Measurements from ENCODE around the gene RPL21.
"Not testable (repeated sequence)": the region's sequence is repeated elsewhere in the genome, so short reads cannot be mapped to it uniquely, and the experiment has no call there.

Gene RPL21

DNA sequence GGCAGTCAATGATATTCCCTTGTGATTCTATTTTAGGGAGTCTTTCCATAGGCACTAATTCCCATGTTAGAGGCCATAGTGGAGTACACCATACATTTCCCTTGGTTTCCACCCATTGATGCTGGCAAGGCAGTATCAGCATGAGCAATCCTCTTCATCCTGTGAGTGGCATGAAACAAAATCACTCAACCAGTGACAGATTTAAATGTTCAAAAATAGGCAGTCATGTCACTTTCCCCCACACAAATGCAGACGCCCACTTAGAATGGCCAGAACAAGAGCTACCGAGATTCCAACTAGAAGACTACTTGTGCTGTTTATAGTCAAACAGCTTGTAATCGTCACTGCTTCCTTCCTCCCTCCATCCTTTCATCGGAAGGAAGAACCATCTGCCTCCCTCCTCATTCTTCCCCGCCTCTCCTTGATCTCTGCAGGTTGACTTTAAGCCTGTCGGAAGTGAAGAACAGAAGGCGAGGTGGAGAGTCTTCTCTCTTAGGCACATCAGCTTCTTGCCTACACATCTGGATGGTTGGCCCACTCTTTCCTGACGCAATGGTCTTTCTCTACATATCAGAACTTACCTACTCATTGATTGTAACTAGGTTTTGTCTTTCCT lies 41.8 kb downstream of the RPL21 start:
- DNase-seq, result no peak

- DNase-seq, result no peak
Observed at GRCh38 chr13:27293873-27294515, 42.6 kb downstream of the RPL21 start.

DNA sequence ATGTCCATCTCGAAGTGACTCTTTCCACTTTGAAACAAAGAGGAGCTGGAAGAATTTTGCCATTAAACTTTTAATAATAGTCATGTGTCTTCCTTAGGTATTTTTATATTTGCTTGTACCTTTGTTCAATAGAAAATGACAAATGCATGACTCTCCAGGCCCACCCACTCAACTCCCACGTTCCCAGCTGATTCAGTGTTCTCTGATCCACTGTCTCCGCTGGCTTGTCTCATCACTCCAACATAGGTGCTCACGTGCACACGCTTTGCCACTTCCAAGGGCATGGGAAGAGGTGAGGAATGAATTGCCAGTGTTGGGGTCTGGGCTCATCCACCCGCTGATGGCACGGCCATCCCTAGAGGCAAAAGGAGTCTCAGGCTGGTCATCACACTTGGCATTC lies 43.7 kb downstream of the RPL21 start:
- no peak for DNase-seq

DNA sequence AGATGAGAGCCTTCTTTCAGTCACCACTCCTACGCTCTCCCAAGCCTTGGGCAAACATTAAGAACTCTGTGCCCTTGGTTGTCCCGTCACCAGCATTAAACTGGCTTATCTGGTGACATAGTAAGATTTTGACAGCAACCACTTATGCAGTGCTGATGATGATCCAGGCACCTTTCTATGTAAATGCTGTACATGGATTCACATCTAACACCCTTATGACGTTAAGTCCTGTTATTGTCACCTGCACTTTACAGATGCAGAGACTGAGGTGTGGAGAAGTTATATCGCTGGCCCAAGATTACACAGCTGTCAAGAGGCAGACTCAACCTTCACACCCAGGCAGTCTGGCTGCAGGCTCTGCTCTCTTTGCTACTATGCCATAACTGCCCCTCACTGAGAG lies 44.3 kb downstream of the RPL21 start:
- DNase-seq, result no peak

GRCh38 chr13:27296496-27296895 lies 45.1 kb downstream of the RPL21 start:
- no peak for DNase-seq

DNA sequence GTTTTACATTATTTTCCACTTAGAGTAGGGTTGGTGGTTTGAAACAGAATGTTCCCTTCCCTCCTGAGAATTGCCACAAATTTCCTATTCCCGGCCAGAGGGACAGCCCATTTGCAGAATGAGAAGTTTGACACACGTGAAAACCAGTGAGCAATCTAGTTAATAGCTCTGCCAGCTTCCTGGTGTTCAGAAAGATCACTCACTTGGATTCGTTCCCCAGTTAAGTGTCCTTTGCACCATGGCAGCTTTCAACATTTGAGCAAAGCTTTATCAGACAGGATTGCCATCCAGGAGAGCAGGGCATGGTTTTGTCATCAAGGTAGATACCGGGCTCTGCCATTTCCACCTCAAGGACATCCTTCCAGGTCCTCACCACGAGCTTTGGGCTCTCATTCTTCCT lies 47.5 kb downstream of the RPL21 start:
- no peak for DNase-seq

- not testable (repeated sequence) for DNase-seq
Observed at GRCh38 chr13:27300406-27300805, 49.0 kb downstream of the RPL21 start.

- DNase-seq, result no peak
Observed at GRCh38 chr13:27300941-27301586, 49.7 kb downstream of the RPL21 start.

- no peak for DNase-seq
Observed at GRCh38 chr13:27302643-27303262, 51.4 kb downstream of the RPL21 start.

DNA sequence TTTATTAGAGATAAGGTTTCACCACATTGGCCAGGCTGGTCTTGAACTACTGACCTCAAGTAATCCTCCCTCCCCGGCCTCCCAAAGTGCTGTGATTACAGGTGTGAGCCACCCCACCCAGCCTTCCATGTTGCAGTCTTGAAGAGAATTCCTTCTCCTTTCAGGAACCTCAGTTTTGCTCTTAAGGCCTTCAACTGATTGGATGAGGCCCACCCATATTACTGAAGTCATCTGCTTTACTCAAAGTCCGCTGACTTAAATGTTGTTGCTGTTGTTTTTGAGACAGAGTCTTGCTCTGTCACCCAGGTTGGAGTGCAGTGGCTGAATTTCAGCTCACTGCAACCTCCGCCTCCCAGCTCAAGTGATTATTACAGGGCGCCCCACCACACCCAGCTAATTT lies 52.7 kb downstream of the RPL21 start:
- no peak for DNase-seq

DNA sequence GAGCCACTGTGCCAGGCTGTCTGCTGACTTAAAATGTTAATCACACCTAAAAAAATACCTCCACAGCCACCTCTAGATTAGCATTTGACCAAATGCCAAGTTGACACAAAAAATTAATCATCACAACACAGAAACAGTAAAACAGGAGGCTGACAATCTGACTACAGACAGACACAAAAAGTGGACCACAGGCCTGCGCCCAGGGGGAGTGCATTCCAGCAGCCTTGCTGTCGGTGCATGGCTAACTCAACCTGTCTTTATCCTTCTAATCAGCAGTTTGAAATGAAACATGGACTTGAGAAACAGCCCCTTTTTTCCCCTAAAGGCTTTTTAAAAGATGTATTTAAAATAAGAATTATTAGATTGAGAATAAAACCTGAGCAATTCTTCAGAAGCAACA lies 53.3 kb downstream of the RPL21 start:
- DNase-seq, result no peak

All from NCI-H446 treated with DMSO at 0.1 percent for 48 hours (cell line).